Activated CD4-positive, alpha-beta T cell treated with anti-CD3 and anti-CD28 coated beads for 36 hours (primary cell): ENCODE data around the gene LTB4R2. TPM values are rescaled to one million over a fixed set of nuclear protein-coding genes. Genes with fewer than 3 reads are reported as not detected.
A peak's percentile ranks its signal among the peaks of the same experiment; 100 is the strongest.

Source experiments
- ATAC-seq: fragments of 200-7000 bp; cut with Tn5 transposase; one replicate; pipeline ENCODE4 v1.10.0; 2021; ENCODE audit warnings: mild to moderate bottlenecking, moderate library complexity
- CTCF ChIA-PET: fragments of 350-600 bp; sonication (Branson Sonifier 250); formaldehyde crosslinking; loops from one replicate; lab custom pipeline; 2021; ENCODE audit warnings: antibody characterized with exemption; lab: Charles Lee
- POLR2A ChIA-PET: fragments of 350-600 bp; sonication (Branson Sonifier 250); formaldehyde crosslinking; loops from one replicate; lab custom pipeline; 2021; ENCODE audit warnings: antibody characterized with exemption, inconsistent platforms; lab: Charles Lee
- DNase-seq: peaks from one replicate; pipeline ENCODE4 v3.0.0-alpha.2; 2020
- H3K27ac Mint-ChIP-seq: one replicate; pipeline ENCODE4 v1.8.0; 2021; ENCODE audit warnings: mixed read lengths
- H3K27me3 Mint-ChIP-seq: one replicate; pipeline ENCODE4 v1.8.0; 2021; ENCODE audit warnings: mixed read lengths
- H3K36me3 Mint-ChIP-seq: one replicate; pipeline ENCODE4 v1.8.0; 2021; ENCODE audit warnings: low read depth, mixed read lengths
- H3K4me1 Mint-ChIP-seq: one replicate; pipeline ENCODE4 v1.8.0; 2021; ENCODE audit warnings: mixed read lengths
- H3K4me3 Mint-ChIP-seq: one replicate; pipeline ENCODE4 v1.8.0; 2021; ENCODE audit warnings: mild to moderate bottlenecking, moderate library complexity, mixed read lengths
- H3K9me3 Mint-ChIP-seq: one replicate; pipeline ENCODE4 v1.8.0; 2021; ENCODE audit warnings: low read depth, mixed read lengths
- intact Hi-C, 2 experiments: fragments of 100-400 bp; cut with DNase I in 1 of 2; cut with micrococcal nuclease in 1 of 2; formaldehyde crosslinking; loops; one replicate each; pipeline versions ENCODE4 v1.14.2 to v1.15.1; 2022 to 2024; cut with DNase I, micrococcal nuclease
- total RNA-seq, 2 experiments: library from RNA; stranded (reverse); gene quantifications; one replicate each; pipeline ENCODE4 v1.2.3, GENCODE V29; 2021

Gene LTB4R2
- total RNA-seq, 2 experiments from 2014 or later: 7.5 to 9.5 TPM

DNA sequence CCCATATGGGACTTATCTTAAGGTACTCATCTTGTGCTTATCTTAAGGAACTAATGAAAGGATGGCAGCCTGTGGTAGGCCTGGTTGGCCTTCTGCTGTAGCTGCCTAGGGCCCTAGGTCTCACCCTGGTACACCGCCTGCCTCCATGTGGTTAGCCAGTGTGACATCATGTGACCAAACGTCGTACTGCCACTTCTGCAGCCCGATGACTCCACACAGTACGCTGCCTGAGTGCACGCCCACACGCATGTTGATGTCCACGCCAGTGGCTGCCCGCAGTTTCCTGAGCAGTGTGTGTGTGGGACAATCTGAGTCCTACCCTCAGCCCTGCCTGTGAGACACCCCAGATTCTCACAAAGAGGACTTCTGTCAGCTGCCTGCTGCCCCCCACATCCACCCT lies 19.8 kb downstream of the LTB4R2 start:
- no peaks in the 10 kb centered on the region for H3K36me3 Mint-ChIP-seq
- peaks cover 21% of the 10 kb centered on the region for H3K27me3 Mint-ChIP-seq
- no peak overlapping the region for H3K27ac Mint-ChIP-seq
- intact Hi-C loops: no loop called here
- no peak overlapping the region for H3K4me3 Mint-ChIP-seq
- peak; percentile 70 for DNase-seq
- ATAC-seq: peak; percentile 40
- H3K4me1 Mint-ChIP-seq: peaks cover 24% of the 10 kb centered on the region
- POLR2A ChIA-PET: no interaction called here
- H3K9me3 Mint-ChIP-seq: no peaks in the 10 kb centered on the region
- CTCF ChIA-PET: interaction anchor here (0.6 to 3.7 kb wide), 8 partner anchors 10 to 102 kb away, joined by 3 to 22 read pairs (median 4); partner anchors contain the start of gene CIDEB

DNA sequence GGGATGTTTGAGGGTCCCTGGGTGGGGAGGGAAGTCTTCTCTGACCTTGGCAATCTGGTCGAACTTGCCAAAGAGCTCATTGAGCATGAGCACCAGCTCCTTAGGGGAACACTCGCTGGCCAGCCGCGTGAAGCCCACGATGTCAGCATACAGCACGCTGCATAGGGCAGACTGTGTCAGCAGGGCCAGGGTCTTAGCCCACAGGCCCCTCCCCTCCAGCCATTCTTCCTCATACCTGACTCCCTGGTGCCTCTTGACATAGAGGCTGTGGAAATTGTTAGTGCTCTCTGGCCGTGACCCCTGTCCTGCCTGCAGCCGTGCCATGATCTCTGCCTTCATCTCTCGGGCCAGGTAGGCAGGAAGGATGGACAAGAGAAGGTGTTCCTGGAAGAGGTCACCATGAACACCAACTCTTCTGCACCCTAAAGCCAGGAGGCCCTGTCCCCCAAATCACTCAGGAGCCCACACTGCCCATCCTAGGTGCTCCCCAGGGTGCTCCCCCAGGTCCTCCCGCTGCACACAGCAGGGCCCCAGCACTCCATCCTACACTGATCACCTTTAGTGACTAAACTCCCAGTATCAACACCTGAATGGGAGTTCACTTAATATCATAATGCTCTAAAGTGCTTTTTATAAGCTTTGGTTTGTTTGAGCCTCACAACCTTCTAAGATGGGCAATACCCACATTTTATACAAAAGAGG lies 21.2 kb downstream of the LTB4R2 start:
- Mint-ChIP-seq H3K27me3 (peaks cover 26% of the 10 kb centered on the region), H3K27ac (no peak overlapping the region), H3K4me1 (peaks cover 29% of the 10 kb centered on the region), H3K36me3 (peaks cover 3% of the 10 kb centered on the region), H3K9me3 (no peaks in the 10 kb centered on the region), H3K4me3 (no peak overlapping the region)
- POLR2A ChIA-PET: interaction anchor here (1.0 to 2.4 kb wide), 2 partner anchors 99 to 100 kb away, joined by 3 to 15 read pairs; partner anchors contain the start of gene KHNYN
- CTCF ChIA-PET: interaction anchor here (0.6 to 5.0 kb wide), 14 partner anchors 13 to 184 kb away, joined by 3 to 201 read pairs (median 6); partner anchors contain the start of genes CBLN3, CHMP4A, CIDEB and KHNYN
- intact Hi-C loops: no loop called here
- no peak for DNase-seq
- ATAC-seq: no peak

DNA sequence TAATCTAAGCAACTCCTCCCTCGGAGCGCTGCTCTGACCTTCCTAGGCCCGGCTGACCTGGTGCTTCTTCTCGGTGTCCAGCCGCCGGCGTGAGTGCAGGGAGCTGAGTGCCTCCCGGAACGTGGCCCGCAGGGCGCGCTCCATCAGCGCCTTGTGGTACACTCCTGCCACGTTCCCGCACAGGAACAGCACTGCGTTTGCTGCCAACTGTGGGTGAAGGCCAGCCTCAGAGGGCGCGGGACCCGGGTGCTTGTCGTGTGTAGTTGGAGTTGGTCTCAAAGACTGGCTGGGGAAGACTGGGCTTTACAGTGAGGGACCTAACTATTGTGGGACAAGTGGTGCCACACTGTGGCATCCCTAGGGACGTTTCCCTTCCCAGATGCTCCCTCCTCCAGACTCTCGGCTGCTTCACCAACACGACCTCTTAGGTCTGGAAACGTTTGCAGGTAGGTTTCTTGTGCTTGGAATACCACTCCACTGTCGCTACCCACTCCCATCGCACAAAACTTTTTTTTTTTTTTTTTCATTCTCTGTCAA lies 21.9 kb downstream of the LTB4R2 start:
- DNase-seq: peak; percentile 33
- Mint-ChIP-seq H3K36me3 (peaks cover 8% of the 10 kb centered on the region), H3K4me3 (peak overlapping the region; percentile 53), H3K4me1 (peaks cover 29% of the 10 kb centered on the region), H3K27ac (peak overlapping the region; percentile 29), H3K27me3 (peaks cover 24% of the 10 kb centered on the region), H3K9me3 (no peaks in the 10 kb centered on the region)
- ChIA-PET POLR2A (interaction anchor here (1.0 to 2.4 kb wide), 2 partner anchors 100 to 103 kb away, joined by 4 to 15 read pairs; no protein-coding TSS in a partner anchor), CTCF (interaction anchor here (0.7 to 5.0 kb wide), 29 partner anchors 8 to 146 kb away, joined by 3 to 201 read pairs (median 5); partner anchors contain the start of genes CBLN3, CHMP4A, CIDEB and IPO4)
- no peak for ATAC-seq
- intact Hi-C loops: loop anchor here in 1 of 2 experiments (1.0 to 2.0 kb wide), 4 partner anchors 20 to 341 kb away; partner anchors contain the start of genes LTB4R, MDP1 and TINF2

DNA sequence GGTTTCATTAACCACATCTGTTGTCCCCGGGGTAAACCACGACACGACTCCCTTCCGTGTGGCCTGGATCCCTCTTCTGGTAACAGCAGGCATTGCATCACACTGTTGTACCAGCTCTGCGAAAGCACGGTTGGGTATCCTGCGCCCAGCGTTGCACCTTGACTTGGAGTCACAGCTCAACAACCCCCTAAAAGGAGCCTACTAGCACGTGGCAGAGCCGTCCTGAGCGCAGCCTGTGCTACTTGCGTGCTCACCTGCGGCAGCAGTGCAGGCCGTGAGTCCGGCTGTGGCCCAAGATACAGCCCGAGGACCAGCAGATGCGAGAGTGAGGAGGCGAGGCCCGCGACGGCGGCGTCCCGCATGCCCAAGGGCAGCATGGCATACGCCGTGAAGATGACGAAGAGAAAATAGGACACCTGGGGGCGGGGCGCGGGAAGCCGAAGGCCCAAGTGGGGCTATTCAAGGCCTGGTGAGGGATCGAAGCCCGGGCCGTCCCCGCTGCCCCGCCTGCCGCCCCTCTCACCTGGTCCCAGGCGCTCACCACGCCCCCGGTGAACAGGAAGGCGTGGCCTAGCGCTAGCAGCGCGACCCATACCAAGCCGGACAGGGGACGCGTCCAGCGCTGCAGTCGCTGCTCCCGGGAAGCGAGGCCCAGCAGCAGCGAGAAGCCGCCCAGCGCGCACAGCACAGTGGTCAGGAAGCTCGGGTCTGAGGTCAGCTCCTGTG lies 22.5 kb downstream of the LTB4R2 start:
- peak; percentile 91 for DNase-seq
- peaks cover 24% of the 10 kb centered on the region for H3K27me3 Mint-ChIP-seq
- CTCF ChIA-PET: interaction anchor here (0.7 to 5.0 kb wide), 40 partner anchors 8 to 224 kb away, joined by 3 to 201 read pairs (median 6); partner anchors contain the start of genes CBLN3, CIDEB, IPO4 and KHNYN
- H3K4me1 Mint-ChIP-seq: peaks cover 27% of the 10 kb centered on the region
- intact Hi-C loops: loop anchor here in 1 of 2 experiments (1.0 to 2.0 kb wide), 4 partner anchors 21 to 340 kb away; partner anchors contain the start of genes LTB4R, MDP1 and TINF2
- ATAC-seq: peak; percentile 82
- H3K27ac Mint-ChIP-seq: peak overlapping the region; percentile 29
- no peaks in the 10 kb centered on the region for H3K9me3 Mint-ChIP-seq
- peaks cover 8% of the 10 kb centered on the region for H3K36me3 Mint-ChIP-seq
- POLR2A ChIA-PET: interaction anchor here (0.6 to 2.4 kb wide), 6 partner anchors 34 to 105 kb away, joined by 3 to 15 read pairs (median 4); partner anchors contain the start of gene TINF2
- H3K4me3 Mint-ChIP-seq: peak overlapping the region; percentile 53

DNA sequence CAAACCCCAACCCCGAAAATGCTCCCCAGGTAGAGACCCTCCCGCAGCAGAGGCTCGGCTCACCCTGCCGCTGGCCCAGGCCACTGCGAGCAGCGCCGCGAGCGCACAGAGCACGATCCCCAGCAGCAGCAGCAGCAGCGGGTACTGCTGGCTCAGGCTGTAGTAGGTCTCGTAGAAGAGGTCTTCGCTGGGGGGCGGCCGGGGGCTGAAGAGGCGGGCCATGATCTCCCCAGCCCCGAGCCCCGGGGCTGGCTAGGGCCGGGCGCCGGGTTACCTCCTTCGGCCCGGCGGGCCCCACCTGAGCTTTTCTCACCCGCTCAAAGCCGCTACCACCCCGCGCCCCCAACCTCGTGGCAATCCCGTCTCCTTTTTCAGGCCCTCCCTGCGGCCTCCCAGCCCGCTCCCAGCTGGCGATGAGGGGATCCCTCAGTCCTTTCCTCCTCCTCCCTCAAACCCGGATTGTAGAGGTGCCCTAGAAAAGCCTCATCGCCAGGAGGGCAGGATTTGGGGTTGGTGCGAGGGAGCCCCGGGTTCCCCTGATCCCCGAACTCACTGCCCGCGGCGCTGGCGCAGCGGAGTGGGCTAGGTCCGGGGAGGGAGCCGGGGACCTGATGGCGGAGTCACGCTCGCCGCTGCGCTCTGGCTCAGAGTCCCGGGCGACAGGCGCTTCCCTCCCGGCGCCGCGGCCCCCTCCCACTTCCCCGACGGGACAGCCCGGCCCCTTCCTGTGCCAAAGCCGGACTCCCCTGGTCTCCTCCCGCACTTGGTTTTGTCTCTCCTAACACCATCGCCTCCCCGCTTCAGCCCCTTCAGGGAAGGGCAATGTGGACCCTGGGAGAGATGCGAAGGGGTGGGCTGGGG lies 24.7 kb downstream of the LTB4R2 start, which contains the start of gene ADCY4:
Gene ADCY4, minus strand, starts transcription at position 641 of the 861 bp plus-strand sequence. Its CDS starts 419 bp downstream, at position 222.
- Mint-ChIP-seq H3K36me3 (peaks cover 8% of the 10 kb centered on the region), H3K4me3 (peak within 1 kb of the TSS; percentile 38), H3K27ac (no peak within 1 kb of the TSS), H3K4me1 (peaks cover 31% of the 10 kb centered on the region), H3K9me3 (no peaks in the 10 kb centered on the region), H3K27me3 (peaks cover 24% of the 10 kb centered on the region)
- DNase-seq (peak; percentile 46), ATAC-seq (no peak)
- ChIA-PET CTCF (interaction anchor here (0.7 to 5.0 kb wide), 18 partner anchors 10 to 102 kb away, joined by 3 to 201 read pairs (median 11); partner anchors contain the start of genes CBLN3, KHNYN and LTB4R), POLR2A (interaction anchor here (2.2 kb wide), 1 partner anchor 96 kb away, joined by 31 read pairs; the partner anchor contains the start of gene KHNYN)
- intact Hi-C loops: loop anchor here in 1 of 2 experiments (1.0 to 2.0 kb wide), 2 partner anchors 32 to 102 kb away; no protein-coding TSS in a partner anchor

DNA sequence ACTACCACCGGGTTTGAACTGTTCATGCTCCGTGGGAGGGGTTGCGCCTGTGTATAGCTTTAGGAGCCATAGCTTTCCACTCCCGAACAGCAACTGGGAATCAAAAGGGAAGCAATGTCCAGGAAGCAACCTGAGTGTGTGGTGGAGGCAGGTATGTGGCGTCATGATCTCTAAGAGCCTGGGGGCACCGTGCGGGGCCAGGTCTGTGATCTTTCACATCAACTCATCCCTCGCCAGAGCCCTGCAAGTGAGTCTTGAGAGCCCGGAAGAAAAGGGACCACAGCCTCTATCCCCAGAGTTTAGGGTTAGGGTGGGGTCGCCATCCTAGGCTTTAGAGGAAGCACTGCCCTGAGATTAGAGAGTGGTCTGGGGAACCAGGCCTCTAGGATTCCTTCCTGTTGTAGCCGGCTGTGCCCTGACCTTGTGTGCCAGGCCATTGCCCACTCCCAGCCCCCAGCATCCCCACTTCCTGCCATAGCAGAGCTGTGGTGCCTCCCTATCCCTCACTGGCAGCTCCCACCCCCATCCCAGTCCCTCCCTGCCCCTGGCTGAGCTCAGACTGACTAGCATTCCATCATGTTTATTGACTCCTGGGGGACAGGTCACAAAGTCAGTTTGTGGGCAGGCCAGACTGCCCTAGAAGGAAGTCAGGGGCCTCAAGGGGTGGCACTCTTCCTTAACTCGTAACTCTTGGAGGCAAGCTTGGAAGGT lies 25.7 kb downstream of the LTB4R2 start:
- DNase-seq: no peak
- H3K27me3 Mint-ChIP-seq: peaks cover 19% of the 10 kb centered on the region
- CTCF ChIA-PET: interaction anchor here (0.6 to 7.6 kb wide), 8 partner anchors 26 to 723 kb away, joined by 3 to 76 read pairs (median 5); partner anchors contain the start of genes CBLN3 and KHNYN
- no peak overlapping the region for H3K27ac Mint-ChIP-seq
- H3K4me3 Mint-ChIP-seq: no peak overlapping the region
- H3K36me3 Mint-ChIP-seq: peaks cover 8% of the 10 kb centered on the region
- intact Hi-C loops: loop anchor here in 1 of 2 experiments (2.0 kb wide), 1 partner anchor 31 kb away; no protein-coding TSS in a partner anchor
- POLR2A ChIA-PET: interaction anchor here (0.6 to 1.4 kb wide), 2 partner anchors 96 to 120 kb away, joined by 3 to 5 read pairs; no protein-coding TSS in a partner anchor
- no peaks in the 10 kb centered on the region for H3K9me3 Mint-ChIP-seq
- peaks cover 37% of the 10 kb centered on the region for H3K4me1 Mint-ChIP-seq
- no peak for ATAC-seq

DNA sequence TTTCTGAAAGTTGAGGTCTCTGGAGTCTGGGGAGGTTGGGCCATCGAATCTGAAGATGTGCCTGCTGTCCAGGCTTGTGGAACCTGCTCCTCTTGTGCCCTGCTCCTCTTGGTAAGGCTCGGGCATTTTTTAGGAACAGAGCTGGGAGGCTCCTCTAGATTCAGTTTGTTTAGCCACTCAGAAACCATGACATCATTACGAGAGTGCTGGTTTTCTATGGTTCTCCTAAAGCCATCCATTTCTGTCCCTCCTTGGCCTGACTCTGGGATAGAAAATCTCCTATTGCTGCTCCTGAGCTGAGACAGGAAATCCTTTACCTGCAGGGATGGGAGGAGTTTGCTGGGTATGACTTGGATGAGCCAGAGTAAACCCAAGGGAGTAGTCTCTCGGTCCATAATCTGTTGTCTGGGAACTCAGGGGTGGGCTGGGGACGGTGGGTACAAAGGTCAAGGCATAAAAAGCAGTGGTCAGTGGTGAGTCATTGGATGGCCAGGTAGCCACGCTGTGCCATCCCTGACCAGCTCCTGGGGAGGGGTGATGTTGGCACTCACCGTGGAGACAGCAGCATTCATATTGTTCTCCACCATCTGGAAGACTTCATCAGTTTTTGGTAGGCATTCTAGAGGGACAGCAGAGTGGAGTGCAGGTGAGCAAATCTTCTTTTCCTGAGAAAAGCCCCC lies 27.3 kb downstream of the LTB4R2 start:
- intact Hi-C loops: no loop called here
- Mint-ChIP-seq H3K4me1 (peaks cover 27% of the 10 kb centered on the region), H3K9me3 (no peaks in the 10 kb centered on the region), H3K36me3 (peaks cover 8% of the 10 kb centered on the region), H3K27ac (no peak overlapping the region), H3K27me3 (peaks cover 12% of the 10 kb centered on the region), H3K4me3 (no peak overlapping the region)
- DNase-seq (no peak), ATAC-seq (no peak)
- POLR2A ChIA-PET: no interaction called here
- CTCF ChIA-PET: interaction anchor here (0.6 to 7.6 kb wide), 10 partner anchors 10 to 1392 kb away, joined by 3 to 76 read pairs (median 4); partner anchors contain the start of genes CBLN3, CIDEB and KHNYN

DNA sequence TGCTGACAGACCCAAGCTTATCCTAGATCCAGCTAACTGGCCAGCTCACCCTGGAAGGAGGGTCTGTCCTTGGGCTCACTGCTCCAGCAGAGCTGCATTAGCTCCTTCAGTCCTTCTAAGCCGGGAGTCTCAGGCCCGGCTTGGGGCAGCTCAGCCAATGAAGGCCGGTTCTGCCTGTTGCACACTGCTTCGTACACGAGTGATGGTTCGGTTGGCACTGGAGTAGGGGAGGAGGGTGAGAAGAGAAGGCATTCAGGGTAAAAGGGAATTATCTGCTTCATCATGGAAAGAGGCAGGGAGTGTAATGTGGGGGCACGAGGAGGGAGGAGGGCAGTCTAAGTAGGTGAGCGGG lies 27.9 kb downstream of the LTB4R2 start:
- no peak overlapping the region for H3K4me3 Mint-ChIP-seq
- no peak for ATAC-seq
- ChIA-PET CTCF (interaction anchor here (0.6 to 7.6 kb wide), 6 partner anchors 11 to 1392 kb away, joined by 3 to 76 read pairs (median 6); partner anchors contain the start of genes CBLN3, CIDEB and KHNYN), POLR2A (no interaction called here)
- peaks cover 12% of the 10 kb centered on the region for H3K27me3 Mint-ChIP-seq
- no peak overlapping the region for H3K27ac Mint-ChIP-seq
- H3K4me1 Mint-ChIP-seq: peaks cover 24% of the 10 kb centered on the region
- intact Hi-C loops: no loop called here
- H3K9me3 Mint-ChIP-seq: no peaks in the 10 kb centered on the region
- no peak for DNase-seq
- H3K36me3 Mint-ChIP-seq: peaks cover 8% of the 10 kb centered on the region

DNA sequence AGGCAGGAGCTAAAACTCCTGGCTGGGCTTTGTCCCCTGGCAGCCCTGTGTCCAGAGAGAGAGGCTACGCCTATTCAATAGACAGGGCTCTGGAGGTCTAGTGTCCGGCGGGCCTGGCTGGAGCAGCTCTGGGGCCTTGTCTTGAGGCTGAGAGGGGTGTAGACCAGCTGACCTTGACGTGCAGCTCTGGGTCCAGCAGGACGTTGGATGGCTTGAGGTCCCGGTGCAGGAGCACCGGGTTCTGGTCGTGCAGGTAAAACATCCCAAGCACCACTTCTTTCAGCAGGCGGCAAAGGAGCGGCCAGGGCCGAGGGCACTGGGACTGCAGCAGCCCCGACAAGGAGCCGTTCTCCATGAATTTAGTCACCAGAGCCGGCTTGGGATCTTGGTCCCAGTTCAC lies 28.9 kb downstream of the LTB4R2 start:
- H3K4me1 Mint-ChIP-seq: peaks cover 20% of the 10 kb centered on the region
- intact Hi-C loops: no loop called here
- peak overlapping the region; percentile 85 for H3K4me3 Mint-ChIP-seq
- H3K36me3 Mint-ChIP-seq: peaks cover 8% of the 10 kb centered on the region
- H3K27ac Mint-ChIP-seq: no peak overlapping the region
- H3K27me3 Mint-ChIP-seq: peaks cover 15% of the 10 kb centered on the region
- H3K9me3 Mint-ChIP-seq: no peaks in the 10 kb centered on the region
- DNase-seq: no peak
- no peak for ATAC-seq
- ChIA-PET CTCF (interaction anchor here (0.7 to 7.6 kb wide), 6 partner anchors 9 to 97 kb away, joined by 3 to 76 read pairs (median 4); partner anchors contain the start of genes CBLN3 and KHNYN), POLR2A (interaction anchor here (0.5 to 2.0 kb wide), 2 partner anchors 93 to 408 kb away, joined by 4 to 10 read pairs; no protein-coding TSS in a partner anchor)
